HG02870 (cell line): Measurements from ENCODE around the gene GAB2.
"Not testable (repeated sequence)": the region's sequence is repeated elsewhere in the genome, so short reads cannot be mapped to it uniquely, and the experiment has no call there.

Experiments
- ATAC-seq: cut with Tn5 transposase; IDR thresholded peaks from one replicate; pipeline ENCODE4 v1.9.1; 2021; ENCODE audit warnings: mild to moderate bottlenecking, moderate library complexity; ENCODE audit not compliant: unreplicated experiment

The GAB2 gene

DNA sequence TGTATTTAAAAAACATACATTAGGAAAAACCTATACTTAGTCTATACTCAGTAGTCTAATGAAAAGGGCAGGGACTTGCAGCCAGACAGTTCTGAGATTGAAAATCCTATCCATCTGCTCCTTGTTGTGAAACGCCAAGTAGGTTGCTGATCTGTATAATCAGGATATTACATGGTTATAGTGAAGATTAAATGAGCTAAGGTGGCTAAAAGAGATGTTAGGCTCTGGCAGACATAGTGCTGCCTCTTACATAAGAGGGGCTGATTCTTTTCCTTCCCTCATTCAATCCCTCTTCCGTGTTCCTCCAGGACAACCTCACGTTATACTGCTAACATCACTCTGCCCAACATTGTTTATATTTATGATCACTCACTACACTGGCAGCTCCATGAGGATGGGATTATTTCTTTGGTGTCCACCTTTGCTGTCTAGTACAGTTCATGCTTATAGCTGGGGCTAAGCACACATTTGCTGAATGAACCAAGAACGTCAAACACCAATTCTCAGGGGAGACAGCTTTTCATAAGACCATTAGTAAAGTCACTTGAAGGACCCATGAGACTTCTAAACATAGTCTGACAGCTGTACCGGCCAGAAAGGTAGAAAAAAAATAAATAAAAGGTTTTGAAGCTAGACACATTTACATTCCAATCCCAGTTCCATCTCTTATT lies 46.3 kb downstream of the GAB2 start:
- ATAC-seq: no peak

DNA sequence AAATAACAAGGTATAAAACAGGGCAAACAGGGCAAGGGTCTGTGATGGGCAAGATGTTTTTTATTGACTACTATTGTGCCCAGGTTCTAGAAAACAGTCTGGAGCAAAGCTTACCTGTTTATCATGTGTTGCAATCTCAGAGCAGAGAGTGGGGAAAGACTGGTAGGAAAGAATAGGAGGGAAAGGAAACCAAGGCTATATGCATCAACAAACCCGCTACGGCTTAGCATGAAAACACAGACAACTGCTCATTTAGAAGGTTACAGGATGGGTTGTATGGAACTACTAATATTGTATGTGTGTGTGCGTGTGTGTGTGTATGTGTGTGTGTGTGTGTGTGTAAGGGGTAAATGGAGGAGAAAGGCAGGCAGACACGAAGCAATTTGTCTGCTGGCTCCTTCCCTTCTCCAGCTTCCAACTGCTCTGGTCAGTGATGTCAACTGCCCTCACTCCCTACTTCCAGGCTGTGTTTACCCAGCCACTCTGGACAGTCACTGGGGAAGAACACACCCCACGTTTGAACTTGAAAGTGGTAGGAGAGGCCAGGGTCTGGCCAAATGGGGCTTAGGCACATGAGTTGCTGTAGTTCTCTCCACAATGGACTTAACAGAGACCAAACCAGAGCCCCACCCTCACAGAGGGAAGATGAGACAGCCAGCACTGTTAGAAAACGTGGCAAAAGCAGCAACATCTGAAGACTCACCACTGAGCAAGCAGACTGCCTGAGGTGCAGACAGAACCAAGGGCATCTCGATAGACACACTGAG lies 47.0 kb downstream of the GAB2 start:
- ATAC-seq: no peak

DNA sequence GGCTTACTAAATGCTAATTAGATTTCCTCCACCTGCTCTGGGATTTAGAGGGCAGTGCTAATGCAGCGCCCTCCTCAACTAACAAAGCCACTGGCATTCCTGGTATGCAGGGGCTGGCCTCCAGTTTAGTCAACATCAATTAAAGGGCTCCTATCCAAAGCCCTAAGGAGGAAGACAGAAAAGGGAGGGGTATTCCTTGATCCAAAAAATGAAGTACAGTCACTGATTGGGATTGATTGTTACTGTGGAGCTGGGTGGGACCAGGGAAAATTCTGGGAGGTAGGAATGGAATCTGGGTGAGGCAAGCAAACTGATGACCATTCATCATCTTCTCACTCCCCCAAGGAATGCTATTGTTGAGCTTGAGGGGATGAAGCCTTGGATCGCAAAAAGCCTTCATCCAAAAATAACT lies 52.2 kb downstream of the GAB2 start:
- no peak for ATAC-seq

DNA sequence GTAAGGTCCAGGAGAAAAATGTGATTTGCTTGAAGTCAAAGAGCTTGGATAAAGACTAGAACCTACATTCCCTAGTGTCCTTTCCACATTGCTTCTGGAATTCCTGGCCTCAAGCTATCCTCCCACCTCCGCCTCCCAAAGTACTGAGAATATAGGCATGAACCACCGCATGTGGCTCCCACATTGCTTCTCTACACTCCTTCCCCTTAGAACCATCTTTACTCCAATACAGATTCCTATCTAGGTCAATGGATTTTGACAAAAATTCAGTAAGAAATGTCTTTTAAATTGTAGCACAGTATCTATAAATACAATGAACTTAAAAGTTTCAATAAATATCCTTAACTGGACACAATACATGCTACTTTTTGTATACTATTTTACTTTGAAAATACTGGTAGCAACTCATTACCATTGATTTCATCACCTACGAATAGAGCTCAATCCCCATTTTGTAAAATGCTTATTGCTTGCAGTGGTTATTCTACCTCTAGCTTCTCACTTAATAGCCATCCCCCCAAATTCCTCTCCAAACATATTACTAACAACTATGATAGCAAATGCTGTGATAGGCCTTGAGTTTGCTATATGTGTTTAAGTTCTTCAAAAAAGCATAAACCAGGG lies 53.4 kb downstream of the GAB2 start:
- ATAC-seq: no peak

DNA sequence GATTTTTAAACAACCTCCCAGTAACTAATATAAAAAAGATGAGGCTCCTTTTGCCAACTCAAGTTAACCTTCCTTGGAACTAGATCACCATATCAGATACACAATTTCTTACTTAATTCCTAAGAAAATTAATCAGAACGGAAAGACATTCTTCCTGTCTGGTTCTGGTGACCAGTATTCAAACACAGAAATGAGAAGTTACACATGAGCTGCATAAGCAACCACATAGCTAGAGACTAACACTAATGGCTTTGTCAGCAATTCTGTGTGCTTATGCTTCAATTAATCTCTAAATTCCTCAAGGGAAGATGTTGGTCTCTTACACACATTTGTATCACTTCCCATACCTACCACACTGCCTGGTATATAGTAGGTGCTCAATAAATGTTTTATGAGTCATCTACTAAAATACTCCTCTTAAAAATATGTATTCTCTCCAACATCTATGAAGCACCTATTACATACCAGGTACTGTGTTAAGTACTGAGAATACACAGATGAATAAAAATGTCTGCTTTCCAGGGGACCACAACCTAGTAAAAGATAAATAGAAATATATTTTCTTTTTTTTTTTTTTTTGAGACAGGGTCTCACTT lies 54.5 kb downstream of the GAB2 start:
- ATAC-seq: no peak

DNA sequence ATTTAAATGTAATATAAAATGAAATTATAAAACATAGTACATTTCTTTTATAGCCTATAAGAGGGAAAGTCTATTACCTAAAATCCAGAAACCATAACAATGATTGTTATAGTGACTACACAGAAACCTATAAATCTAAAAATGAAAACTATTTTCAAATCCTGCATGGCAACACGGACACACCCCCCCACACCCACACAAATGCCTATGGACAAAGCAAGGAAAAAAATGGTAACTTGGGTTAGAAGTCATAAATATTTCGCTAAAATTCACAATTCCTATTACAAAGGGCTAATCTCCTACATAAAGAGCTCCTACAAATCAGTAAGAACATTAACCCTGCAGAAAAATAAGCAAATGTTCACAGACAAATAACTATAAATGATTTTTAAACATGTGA lies 56.4 kb downstream of the GAB2 start:
- no peak for ATAC-seq

DNA sequence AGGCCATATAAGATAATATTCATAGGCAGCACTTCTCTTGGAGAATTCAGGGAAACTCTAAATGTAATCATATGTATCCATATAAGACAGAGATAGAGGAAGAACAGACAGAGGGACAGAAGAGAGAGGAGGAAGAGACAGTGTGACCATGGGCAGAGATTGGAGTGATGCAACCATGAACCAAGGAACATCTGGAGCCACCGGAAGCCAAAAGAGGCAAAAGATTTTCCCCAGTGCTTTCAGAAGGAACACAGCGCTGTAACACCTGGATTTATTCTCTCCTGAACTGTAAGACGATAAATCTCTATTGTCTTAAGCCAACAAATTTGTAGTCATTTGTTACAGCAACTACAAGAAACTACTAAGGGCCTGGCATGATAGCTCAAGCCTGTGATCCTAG lies 57.7 kb downstream of the GAB2 start:
- ATAC-seq: no peak

DNA sequence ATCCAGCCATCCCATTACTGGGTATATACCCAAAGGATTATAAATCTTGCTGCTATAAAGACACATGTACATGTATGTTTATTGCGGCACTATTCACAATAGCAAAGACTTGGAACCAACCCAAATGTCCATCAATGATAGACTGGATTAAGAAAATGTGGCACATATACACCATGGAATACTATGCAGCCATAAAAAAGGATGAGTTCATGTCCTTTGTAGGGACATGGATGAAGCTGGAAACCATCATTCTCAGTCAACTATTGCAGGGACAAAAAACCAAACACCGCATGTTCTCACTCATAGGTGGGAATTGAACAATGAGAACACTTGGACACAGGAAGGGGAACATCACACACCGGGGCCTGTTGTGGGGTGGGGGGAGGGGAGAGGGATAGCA lies 59.7 kb downstream of the GAB2 start:
- ATAC-seq: not testable (repeated sequence)

DNA sequence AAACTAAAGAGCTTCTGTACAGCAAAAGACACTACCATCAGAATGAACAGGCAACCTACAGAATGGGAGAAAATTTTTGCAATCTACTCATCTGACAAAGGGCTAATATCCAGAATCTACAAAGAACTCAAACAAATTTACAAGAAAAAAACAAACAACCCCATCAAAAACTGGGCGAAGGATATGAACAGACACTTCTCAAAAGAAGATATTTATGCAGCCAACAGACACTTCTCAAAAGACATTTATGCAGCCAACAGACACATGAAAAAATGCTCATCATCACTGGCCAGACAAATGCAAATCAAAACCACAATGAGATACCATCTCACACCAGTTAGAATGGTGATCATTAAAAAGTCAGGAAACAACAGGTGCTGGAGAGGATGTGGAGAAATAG lies 60.2 kb downstream of the GAB2 start:
- ATAC-seq: not testable (repeated sequence)

DNA sequence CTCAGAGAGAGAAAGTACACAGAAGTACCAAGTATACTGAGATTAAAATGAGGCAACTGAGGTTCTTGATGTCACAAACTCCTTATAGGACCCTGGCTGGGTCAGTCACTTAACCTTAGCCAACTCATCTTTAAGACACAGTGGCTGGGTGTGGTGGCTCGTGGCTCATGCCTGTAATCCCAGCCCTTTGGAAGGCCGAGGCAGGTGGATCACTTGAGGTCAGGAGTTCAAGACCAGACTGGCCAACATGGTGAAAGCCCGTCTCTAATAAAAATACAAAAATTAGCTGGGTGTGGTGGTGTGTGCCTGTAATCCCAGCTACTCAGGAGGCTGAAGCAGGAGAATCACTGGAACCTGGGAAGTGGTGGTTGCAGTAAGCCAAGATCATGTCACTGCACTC lies 61.9 kb downstream of the GAB2 start:
- not testable (repeated sequence) for ATAC-seq

DNA sequence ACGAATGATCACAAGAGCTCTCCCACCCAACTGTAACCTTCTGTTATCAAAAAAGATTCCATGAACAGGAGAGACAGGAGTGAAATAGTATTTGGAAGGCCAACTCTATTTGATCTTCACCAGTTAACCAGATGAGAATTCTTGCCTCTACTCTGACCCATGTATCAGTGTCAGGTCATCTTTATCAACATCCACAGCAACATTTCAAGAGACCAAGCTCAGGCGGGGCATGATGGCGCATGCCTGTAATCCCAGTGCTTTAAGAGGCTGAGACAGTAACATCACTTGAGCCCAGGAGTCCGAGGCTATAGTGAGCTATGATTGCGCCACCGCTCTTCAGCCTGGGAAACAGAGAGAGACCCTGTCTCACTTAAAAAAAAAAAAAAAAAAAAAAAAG lies 62.3 kb downstream of the GAB2 start:
- ATAC-seq: no peak

DNA sequence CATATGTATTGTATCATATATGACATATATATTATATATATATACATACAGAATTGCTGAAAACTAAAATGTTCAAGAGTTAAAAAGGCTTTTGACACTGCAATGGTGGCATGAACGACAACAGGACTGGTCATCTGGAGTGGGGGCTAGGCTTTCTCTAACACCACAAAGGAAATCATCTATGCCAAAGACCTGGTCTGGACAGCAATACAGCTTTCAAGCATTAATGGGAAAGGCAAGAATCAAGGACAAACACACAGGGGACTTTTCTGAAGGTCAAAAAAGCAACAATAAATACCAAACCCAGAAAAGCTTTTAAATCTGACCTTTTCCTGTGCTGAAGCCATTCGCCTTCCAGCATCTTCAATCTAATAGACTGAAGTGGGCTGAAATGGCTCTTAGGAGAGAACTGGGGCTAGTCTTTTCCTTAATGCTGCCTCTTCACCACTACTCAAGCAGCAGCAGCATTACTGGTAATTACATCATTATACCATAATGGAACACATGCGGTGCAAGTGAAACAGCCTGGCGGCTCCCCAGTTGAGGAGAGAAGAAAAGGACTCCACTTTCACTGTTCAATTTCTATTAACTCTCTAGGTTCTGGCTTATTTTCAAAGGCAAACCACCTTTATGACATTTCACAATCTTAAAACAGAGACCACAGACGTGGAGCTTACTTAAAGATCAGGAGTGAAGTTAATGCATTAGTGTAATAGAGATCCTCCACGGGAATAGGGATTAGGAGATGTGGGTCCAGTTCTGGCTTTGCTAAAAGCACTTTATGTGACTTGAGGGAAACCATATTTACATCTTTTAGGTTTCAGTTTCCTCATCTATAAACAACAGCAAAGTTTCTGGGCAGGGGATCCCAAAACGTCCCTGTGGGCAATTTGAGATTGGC lies 63.0 kb downstream of the GAB2 start:
- peak; percentile 79 for ATAC-seq

DNA sequence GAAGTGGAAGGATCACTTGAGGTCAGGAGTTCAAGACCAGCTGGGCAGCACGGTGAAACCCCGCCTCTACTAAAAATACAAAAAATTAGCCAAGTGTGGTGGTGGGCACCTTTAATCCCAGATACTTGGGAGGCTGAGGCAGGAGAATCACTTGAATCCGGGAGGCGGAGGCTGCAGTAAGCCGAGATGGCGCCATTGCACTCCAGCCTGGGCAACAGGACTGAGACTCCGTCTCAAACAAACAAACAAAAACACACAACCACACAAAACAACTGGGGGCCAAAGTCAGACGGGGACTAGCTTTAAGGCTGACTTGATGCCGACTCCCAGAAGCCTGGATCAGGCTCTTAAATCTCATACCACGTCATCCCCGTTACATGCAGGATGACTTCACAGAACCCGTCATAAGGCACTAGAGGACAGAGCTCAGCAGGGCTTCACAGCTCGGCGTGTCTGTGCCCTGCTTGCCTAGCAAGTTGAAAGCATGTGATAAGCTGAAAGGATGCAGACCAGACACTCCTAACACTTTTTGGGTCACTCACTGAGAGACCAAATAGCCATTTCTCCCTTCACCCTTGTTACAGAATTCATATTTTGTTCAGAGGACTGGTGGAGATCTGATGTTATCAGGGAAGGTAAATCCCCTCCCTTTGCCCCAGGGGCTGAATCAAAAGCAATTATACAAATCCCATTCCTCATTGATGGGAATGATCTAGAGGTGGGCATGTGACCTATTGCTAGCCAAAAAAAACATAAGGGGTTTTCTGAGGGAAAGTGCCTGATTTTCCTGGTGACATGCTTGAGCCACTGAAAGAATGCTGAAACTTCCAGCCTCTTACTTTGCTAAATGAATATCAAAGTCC lies 65.4 kb downstream of the GAB2 start:
- ATAC-seq: no peak

DNA sequence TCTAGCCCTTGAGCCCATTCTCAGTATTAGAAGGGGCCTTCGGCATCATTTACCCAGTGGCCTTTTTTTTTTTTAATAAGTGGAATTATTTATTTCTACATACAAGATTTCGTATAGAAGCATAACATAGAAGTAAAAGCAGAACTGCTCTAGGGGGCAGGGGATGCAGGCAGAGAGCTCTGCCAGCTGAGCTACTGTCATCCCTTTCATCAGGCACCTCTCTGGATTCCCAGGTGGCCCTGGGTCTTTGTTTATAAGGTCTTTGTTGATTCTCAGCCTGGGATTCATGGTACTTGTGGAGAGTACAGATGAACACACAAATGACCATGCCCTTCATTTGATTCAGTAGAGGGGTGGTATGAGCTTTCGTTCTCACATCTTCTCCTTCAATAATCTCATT lies 66.4 kb downstream of the GAB2 start:
- no peak for ATAC-seq

DNA sequence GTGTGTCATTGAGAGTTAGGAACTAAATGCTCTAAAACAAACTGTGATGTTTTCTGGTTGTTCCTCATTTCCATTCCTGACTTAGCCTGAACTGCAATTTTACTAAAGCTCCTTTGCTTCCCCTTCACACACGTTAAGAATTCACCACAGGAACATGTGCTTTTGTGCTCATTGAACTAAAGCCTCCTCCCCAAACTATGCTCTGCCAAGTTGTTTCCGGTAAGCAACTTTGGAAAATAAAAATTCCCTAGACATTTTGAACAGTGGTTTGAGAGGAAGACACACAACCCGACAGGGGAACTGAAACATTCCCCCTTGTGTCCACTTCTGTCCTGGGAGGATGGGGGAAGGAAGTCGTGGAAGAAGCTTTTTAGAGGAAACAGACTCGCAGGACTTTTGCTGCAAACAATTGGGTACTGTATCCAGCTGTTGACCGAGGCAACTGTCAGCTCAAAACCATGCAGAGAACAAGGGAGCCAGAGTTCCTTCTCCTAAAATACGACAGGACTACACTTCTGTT lies 66.9 kb downstream of the GAB2 start:
- ATAC-seq: no peak

DNA sequence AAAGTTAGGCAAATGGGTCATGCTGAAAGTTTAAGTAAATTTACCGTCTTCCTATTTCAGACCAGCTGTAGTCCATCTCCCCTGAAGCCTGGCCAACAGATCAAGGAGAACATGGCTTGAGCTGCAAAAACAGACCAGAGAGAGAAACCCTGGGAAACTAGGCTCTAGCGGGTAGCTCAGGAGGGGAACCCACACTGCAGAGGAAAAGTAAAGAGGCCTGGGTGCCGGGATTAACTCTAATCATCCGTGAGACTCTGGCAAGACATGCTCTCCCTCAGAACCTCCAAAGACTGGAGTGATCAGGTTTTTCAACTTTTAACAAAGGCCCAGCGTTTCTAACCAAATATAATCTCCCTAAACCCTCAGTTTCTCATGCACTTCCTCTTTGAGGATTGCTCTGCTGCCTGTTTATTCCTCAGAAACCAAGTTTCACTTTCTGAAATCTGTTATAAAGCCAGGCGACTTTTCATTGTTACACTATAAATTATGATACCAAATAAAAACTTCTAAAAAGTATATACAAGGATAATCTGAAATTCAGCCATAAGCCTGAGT lies 67.5 kb downstream of the GAB2 start:
- ATAC-seq: no peak

DNA sequence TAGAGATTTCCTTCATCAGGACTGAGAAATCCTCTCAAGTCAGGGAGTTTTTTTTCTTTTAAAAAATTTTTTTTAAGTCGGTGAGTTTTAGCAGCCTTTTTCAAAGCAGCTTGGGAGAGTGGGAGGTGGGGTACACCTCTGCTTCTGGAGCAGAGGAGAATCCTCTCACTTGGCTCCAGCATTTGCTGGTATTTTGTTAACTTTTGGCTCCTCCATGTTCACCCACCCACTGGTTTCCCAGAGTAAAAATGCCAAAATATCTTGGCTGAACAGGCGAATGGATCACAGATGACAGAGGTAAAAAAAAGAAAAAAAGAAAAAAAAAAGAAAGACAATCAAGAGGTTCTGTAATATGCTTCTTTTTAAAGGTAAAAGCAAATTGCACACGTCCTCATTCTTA lies 68.0 kb downstream of the GAB2 start:
- no peak for ATAC-seq

DNA sequence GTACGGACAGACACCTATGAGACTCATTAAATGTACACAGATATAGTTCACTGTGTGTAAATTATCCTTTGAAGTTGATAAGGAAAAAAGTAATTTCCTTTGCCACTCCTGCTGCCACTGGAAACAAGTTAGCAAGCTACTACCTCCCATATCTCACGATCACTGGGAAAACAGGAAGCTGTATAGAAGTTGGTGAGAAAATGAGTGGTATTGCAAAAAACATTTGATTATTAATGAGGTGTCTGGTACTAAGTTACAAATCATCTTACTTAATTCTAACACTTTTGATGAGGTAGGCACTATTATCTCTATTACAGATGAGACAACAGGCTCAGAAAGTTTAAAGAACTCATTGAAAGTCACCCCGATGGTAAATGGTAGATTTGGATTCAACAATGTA lies 68.5 kb downstream of the GAB2 start:
- ATAC-seq: no peak

DNA sequence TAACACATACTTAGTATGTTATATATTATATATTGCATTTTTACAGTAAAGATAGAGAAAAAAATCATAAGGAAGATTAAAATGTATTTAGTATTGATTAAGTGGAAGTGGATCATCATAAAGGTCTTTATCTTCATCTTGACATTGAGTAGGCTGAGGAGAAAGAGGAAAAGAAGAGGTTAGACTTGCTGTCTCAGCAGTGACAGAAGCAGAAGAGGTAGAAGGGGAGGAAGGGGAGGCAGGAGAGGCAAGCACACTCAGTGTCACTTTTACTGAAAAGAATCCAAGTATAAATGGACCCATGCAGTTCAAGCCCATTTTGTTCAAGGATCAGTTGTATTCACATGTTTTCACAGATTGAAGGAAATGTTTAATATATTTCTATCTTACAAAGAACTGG lies 69.7 kb downstream of the GAB2 start:
- no peak for ATAC-seq
